GM19240 (cell line): Measurements from ENCODE around the gene CCDC142.
"Not testable (repeated sequence)": the region's sequence is repeated elsewhere in the genome, so short reads cannot be mapped to it uniquely, and the experiment has no call there.

Experiments
- DNase-seq: peaks from one replicate; pipeline ENCODE4 v3.0.0; 2011; ENCODE audit warnings: low spot score; ENCODE audit not compliant: insufficient read length

Gene CCDC142

GRCh38 chr2:74471332-74472065 is 11.3 kb downstream of the CCDC142 start:
- DNase-seq, result no peak

- DNase-seq, result not testable (repeated sequence)
These were observed 12.1 kb downstream of the CCDC142 start for GRCh38 chr2:74470742-74471141.

DNA sequence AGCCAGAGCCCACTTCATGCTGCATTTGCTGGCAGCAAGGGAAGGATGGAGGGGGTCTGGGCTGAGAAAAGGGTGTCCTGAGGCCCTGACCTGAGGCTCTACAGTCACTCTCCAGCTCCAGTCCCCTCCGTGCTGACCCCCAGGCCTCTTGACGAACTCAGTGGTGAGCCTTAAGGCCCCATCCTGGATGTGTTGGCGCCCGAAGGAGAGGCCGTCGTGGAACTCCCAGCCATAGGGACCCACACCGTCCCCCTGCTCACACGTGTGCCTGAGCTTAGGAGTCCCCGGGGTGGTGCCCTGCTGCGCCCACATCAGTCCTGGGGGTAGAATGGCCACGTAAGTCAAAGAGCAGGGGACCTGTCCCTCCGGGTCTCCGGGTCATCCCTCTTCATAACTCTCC is 18.4 kb downstream of the CCDC142 start:
- no peak for DNase-seq

DNA sequence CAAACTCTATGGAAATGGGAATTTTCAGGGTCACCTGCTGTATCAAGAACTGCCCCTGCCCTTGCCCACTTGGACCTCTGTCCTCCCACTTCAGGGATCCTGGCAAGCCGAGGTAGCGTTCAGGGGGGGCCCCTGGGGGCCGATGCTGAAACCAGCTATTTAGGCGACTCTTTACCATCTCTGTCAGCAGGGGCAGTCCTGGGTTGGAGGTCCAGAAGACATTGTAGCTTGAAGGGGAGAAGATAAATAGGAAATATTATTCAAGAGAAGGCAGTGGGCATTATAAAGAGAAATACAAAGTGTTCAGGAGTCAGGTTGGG is 20.1 kb downstream of the CCDC142 start:
- DNase-seq, result no peak

DNA sequence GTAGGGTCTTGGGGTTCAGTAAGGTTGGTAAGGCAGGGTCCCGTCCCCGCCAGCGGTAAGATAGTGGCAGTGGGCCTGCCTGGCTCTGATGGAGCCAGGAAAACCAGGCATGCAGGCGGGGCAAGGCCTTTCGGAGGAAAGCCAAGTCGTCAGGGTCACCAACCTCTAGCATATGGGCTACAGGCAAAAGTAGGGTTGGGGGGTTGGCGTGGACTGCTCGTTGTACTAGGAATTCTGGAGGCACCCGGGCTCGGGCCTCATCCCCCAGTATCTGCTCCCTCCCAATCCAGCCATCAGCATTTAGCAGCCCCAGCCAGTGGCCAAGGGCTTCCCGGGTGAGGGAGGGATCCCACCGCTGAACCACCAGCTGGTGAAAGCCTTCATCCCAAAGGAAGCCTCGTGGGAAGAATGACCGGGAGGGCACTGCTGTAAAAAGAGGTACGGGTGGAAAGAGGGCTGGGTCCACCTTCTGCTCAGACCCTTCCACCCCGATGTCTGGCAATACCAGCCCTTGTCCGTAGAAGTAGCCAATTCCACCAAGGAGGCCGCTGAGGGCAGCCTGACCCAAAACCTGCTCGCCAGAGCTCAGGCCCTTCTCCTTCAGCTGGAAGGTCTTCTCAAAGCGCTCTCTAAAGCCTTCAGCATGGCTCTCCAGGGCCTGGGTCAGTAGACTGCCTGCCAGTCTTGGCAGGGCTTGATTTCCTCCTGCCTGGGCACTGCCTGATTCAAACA is 20.6 kb downstream of the CCDC142 start:
- DNase-seq, result no peak

GRCh38 chr2:74461187-74462053 is 21.4 kb downstream of the CCDC142 start:
- no peak for DNase-seq

DNA sequence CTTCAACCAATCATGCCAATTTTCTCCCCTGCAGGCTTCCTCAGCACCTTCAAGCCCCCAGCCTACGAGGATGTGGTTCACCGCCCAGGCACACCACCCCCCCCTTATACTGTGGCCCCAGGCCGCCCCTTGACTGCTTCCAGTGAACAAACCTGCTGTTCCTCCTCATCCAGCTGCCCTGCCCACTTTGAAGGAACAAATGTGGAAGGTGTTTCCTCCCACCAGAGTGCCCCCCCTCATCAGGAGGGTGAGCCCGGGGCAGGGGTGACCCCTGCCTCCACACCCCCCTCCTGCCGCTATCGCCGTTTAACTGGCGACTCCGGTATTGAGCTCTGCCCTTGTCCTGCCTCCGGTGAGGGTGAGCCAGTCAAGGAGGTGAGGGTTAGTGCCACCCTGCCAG is 22.6 kb downstream of the CCDC142 start:
- DNase-seq, result not testable (repeated sequence)

DNA sequence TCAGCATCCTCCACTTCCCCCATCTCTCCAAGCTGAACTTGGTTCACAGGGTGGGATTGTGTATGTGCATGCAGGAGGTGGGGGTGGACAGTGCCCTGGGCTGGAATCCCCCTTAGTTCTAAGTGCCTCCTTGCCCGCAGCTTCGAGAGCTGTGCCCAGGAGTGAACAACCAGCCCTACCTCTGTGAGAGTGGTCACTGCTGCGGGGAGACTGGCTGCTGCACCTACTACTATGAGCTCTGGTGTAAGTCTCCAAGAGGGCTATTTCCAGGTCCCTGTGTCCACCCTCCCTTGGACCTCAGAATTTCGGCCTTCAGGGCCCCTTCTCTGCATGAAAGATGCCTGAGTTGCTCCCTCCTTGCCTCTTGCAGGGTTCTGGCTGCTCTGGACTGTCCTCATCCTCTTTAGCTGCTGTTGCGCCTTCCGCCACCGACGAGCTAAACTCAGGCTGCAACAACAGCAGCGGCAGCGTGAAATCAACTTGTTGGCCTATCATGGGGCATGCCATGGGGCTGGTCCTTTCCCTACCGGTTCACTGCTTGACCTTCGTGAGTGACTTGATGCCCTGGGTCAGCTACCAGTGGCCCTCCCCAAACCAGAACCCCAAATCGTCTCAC is 23.2 kb downstream of the CCDC142 start:
- not testable (repeated sequence) for DNase-seq

GRCh38 chr2:74458938-74459363 is 23.8 kb downstream of the CCDC142 start:
- DNase-seq, result no peak

DNA sequence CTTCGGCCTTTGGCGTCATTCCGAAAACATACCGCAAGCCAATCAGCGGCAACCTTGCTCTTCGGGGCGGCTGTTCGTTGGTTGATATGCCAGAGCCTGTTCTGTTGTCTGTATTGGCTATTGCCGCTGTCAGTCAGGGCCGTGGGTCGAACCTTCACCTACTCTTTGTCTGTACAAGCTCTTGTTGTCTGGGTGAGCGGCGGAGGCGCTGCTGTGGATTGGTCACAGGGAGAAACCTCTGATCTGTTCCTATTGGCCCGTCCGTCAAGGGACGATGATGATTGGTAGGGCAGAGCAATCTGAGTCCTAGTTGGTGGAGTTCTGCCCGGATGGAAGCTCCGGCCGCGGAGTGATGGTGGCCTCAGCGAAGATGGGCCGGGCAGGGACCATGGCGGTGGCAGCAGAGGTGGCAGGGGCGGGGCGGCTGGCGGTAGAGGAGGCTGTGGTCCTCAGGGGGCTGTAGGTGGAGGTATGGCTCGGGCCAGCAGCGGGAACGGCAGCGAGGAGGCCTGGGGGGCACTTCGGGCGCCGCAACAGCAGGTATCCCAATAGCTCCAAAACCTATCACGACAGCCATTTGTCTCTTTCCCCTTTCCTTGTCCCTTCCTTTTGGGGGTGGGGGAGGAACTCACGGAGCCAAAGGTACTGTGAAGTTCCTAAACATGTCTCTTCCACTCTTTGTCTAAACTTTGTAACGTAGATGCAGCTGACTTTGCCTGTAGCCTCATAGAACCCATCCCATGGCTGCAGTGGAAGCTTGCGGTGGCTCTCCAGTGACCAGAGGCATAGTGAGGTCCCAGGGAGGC is 24.5 kb downstream of the CCDC142 start, which contains the start of gene WBP1:
TSS of gene WBP1 (plus strand) at position 307 of the 806 bp plus-strand sequence. CDS start at position 472, 165 bp downstream.
- DNase-seq, result peak; percentile 80

DNA sequence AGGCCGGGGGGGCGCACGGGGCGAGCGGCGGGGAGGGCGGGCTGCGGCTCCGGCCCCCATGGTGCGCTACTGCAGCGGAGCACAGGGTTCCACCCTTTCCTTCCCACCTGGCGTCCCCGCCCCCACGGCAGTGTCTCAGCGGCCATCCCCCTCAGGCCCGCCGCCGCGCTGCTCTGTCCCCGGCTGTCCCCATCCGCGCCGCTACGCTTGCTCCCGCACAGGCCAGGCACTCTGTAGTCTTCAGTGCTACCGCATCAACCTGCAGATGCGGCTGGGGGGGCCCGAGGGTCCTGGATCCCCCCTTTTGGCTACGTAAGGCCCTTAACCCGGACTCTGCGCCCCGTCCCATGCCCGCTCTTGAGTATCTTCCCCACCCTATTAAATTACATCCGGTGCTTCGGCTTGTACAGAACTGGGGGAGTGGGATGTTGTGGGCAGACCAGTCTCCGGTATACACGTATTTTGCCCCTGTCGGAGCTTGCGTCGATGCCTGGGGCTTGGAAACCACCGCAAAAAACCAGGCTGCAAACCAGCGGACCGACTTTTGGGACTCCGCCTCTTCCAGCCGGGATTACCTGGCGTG is 25.2 kb downstream of the CCDC142 start:
- no peak for DNase-seq

GRCh38 chr2:74457129-74457548 is 25.7 kb downstream of the CCDC142 start:
- no peak for DNase-seq

DNA sequence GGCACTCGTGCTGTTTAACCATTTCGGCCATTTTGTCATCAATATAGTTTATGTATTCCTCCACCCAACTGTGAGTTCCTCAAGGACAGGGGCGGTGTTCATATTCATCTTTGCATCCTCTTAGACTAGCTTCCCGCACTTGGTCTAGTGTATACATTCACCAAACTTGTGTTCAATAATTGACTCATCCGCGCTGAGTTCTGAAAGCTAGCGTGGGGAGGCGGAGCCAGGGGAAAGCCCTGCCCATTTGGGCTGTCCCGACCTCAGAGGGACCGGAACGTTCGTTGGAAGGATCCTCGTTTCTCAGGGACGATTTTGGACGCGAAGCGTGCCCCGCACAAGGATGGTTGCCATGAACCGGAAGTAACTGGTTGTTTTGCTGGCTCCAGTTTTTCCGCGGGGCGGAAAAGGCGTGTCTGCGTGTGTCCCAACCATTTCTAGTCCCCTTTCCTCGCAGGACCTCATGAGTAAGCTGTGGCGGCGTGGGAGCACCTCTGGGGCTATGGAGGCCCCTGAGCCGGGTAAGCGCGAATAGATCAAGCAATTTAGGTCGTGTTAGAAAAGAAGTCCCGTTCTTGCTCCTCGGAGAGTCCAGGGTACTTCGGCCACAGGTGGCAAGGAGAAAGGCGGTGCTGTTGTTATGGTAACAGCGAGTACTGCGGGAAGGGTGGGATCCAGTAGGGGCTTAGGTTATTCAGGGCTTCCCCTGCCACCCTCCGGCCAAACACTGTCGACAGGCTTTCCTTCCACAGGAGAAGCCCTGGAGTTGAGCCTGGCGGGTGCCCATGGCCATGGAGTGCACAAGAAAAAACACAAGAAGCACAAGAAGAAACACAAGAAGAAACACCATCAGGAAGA is 27.9 kb downstream of the CCDC142 start, which contains the start of gene INO80B:
TSS of gene INO80B (plus strand) at position 434 of the 858 bp plus-strand sequence. CDS start at position 464, 30 bp downstream.
- peak; percentile 65 for DNase-seq

DNA sequence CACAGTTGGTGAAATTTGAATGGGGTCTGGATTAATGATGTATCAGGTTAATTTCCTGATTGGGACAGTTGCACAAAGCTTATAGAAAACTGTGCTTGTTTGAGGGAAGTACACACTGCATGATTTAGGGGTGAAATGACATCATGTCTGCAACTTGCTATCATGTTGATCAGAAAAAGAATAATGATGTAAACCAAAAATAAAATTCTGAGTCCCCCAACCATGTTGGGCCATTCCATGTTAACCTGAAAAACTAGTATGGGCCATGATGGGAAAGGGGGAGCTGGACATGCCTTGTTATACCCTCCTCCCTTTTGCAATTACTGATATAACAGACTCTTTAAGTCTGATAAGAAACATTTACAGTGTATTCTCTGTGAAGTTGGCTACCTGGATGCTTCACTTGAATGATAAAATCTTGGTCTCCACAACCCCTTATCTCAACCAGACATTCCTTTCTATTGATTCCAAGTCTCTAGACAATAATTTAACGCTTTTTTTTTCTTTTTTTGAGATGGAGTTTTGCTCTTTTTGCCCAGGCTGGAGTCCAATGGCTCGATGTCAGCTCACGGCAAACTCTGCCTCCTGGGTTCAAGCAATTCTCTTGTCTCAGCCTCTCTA is 32.1 kb downstream of the CCDC142 start:
- DNase-seq, result no peak

DNA sequence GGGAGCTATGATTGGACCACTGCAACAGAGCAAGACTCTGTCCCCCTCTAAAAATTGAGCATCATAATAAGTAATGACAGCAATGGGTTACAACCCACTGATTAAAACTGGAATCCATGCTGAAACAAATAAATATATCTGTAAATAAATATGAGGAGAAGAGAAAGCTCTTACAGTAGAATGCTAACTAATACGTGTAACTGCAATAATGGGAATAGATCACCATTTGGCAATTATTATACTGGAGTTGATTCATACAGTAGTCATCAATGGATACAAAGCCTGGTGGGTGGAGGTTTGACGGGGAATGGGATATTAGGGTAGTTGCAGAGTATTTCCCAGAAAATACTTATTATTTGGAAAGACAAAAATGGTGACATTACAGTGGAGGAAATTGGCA is 34.0 kb downstream of the CCDC142 start:
- DNase-seq, result no peak

DNA sequence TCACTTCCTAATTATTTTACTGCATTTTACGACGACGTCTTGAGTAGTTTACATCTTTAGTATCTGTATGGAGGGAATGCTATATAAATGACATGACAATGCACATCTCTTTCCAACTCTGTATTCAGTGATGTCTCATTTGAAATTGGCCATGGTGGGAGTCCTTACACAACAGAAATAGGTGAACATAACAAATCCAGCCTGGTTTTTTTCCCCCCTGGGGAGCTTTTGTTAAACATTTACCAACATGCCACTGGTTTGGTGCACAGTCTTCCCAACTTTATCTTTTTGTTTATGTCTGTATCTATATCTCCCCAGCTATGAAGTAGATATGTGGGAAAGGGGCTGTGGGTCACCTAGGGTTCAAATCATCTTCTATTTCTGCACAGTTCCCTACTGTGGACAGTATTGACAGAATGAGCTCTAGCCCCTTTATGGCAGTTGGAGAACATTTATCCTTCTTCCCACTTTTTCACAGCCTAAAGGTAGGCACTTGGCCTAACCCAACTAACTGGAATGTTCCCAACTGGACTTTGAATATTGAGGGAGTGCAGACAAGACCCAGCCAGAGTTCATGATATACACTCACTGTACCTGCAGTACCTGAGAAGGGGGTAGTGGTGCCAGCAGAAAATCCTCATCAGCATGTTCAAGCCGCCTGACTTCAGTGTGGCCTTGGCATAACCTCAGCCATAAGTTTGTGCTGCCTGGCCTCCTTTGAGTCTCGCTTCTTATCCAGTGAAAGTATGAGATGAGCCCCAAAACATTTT is 35.4 kb downstream of the CCDC142 start:
- DNase-seq, result no peak

DNA sequence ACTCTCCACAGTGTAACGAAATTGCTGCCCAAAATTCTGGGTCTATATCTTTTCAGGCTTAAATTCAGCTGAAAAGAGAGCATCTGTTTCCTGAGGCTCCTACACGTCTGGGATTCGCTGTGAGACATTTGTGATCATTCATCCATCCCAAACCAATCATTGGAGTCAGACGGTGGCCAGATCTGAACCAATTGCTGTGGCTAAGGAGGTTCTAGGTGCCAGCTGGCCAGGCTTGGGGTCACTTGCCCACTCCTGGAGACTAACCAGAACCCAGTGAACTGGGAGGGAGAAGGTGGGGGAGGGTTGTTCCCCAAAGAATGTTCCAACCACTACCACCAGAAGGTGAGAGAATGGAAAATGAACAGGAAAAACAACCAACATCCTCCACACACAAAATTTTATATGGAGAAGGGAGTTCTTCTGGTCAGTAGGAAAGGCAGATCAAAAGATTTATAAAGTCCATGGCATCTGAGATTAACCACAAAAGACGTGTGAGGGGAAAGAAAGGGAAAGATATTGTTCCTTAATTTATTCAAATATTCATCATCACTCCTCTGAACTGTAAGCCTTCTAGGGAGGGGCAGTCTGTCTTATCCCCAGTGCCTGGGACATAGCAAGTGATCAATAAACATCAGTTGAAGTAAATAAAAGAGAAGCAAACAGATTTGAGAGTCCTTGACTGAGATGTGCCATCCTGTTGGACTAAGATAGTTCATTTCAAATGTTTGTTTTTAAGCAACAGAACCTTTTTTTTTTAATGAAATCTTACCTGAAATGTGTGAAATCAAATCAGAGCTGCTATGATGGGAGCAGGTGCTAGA is 38.1 kb downstream of the CCDC142 start:
- DNase-seq, result no peak
